GM19438 (cell line): ENCODE data around the gene SORCS2.
"Not testable (repeated sequence)": the region's sequence is repeated elsewhere in the genome, so short reads cannot be mapped to it uniquely, and the experiment has no call there.

Experiments
- ATAC-seq: cut with Tn5 transposase; IDR thresholded peaks from one replicate; pipeline ENCODE4 v1.9.1; 2021; ENCODE audit warnings: low read depth; ENCODE audit not compliant: unreplicated experiment

Gene SORCS2

GRCh38 chr4:7553280-7553679 is 360.9 kb downstream of the SORCS2 start:
- no peak for ATAC-seq

GRCh38 chr4:7554905-7555304 is 362.6 kb downstream of the SORCS2 start:
- no peak for ATAC-seq

GRCh38 chr4:7556558-7556957 is 364.2 kb downstream of the SORCS2 start:
- ATAC-seq, result no peak

GRCh38 chr4:7557456-7557855 is 365.1 kb downstream of the SORCS2 start:
- ATAC-seq, result no peak

- no peak for ATAC-seq
Measured at GRCh38 chr4:7558436-7558835, 366.1 kb downstream of the SORCS2 start.

GRCh38 chr4:7559316-7559715 is 367.0 kb downstream of the SORCS2 start:
- no peak for ATAC-seq

GRCh38 chr4:7559741-7560395 is 367.5 kb downstream of the SORCS2 start:
- ATAC-seq, result no peak

GRCh38 chr4:7561557-7561956 is 369.2 kb downstream of the SORCS2 start:
- ATAC-seq, result no peak

- ATAC-seq, result no peak
Measured at GRCh38 chr4:7564242-7564641, 371.9 kb downstream of the SORCS2 start.

GRCh38 chr4:7565483-7565882 is 373.1 kb downstream of the SORCS2 start:
- ATAC-seq, result no peak

GRCh38 chr4:7569810-7570783 is 377.8 kb downstream of the SORCS2 start:
- no peak for ATAC-seq

- ATAC-seq, result no peak
Measured at GRCh38 chr4:7571001-7571400, 378.7 kb downstream of the SORCS2 start.

GRCh38 chr4:7571701-7572100 is 379.4 kb downstream of the SORCS2 start:
- no peak for ATAC-seq

GRCh38 chr4:7572894-7573293 is 380.6 kb downstream of the SORCS2 start:
- ATAC-seq, result no peak

GRCh38 chr4:7573576-7574091 is 381.3 kb downstream of the SORCS2 start:
- no peak for ATAC-seq

- ATAC-seq, result no peak
Measured at GRCh38 chr4:7574287-7575014, 382.1 kb downstream of the SORCS2 start.

GRCh38 chr4:7575426-7575825 is 383.1 kb downstream of the SORCS2 start:
- no peak for ATAC-seq

GRCh38 chr4:7577361-7578039 is 385.2 kb downstream of the SORCS2 start:
- not testable (repeated sequence) for ATAC-seq

GRCh38 chr4:7581477-7581876 is 389.1 kb downstream of the SORCS2 start:
- ATAC-seq, result no peak
